KMS-11 (cell line): ENCODE data around the gene CDC27.

ENCODE experiments used
- H2AFZ ChIP-seq: fragments of 200-600 bp; sonication (generic); 2 replicates; pipeline ENCODE4 v1.6.1; 2016; ENCODE audit warnings: antibody characterized with exemption, mixed run types, low read depth
- H3K27ac ChIP-seq: fragments of 200-600 bp; sonication (generic); 2 replicates; pipeline ENCODE4 v1.6.1; 2016; ENCODE audit warnings: mild to moderate bottlenecking, mixed run types
- H3K27me3 ChIP-seq: fragments of 200-600 bp; sonication (generic); 2 replicates; pipeline ENCODE4 v1.6.1; 2017; ENCODE audit warnings: mild to moderate bottlenecking, low read depth, mixed run types, moderate library complexity; ENCODE audit not compliant: insufficient read depth
- H3K36me3 ChIP-seq: fragments of 200-600 bp; sonication (generic); 2 replicates; pipeline ENCODE4 v1.6.1; 2017; ENCODE audit warnings: mild to moderate bottlenecking, mixed run types; ENCODE audit not compliant: insufficient read depth
- H3K4me1 ChIP-seq: fragments of 200-600 bp; sonication (generic); 2 replicates; pipeline ENCODE4 v1.6.1; 2016; ENCODE audit warnings: mild to moderate bottlenecking, low read depth, mixed run types; ENCODE audit not compliant: poor library complexity, severe bottlenecking
- H3K4me2 ChIP-seq: fragments of 200-600 bp; sonication (generic); 2 replicates; pipeline ENCODE4 v1.7.0; 2016; ENCODE audit warnings: mild to moderate bottlenecking, mixed run types
- H3K4me3 ChIP-seq: fragments of 200-600 bp; sonication (generic); IDR thresholded peaks from 2 replicates; pipeline ENCODE4 v1.6.1; 2017; ENCODE audit warnings: low read depth, low read length, mixed read lengths; ENCODE audit not compliant: insufficient read depth
- H3K79me2 ChIP-seq: fragments of 200-600 bp; sonication (generic); 2 replicates; pipeline ENCODE4 v1.6.1; 2016; ENCODE audit warnings: low read depth, mixed run types; ENCODE audit not compliant: insufficient read depth
- H3K9ac ChIP-seq: fragments of 200-600 bp; sonication (generic); 2 replicates; pipeline ENCODE4 v1.6.1; 2016; ENCODE audit warnings: mild to moderate bottlenecking, mixed run types
- H4K20me1 ChIP-seq: fragments of 200-600 bp; sonication (generic); 2 replicates; pipeline ENCODE4 v1.6.1; 2016; ENCODE audit warnings: mild to moderate bottlenecking, mixed run types; ENCODE audit not compliant: insufficient read depth
- TF ChIP-seq, protein P1 (sequence below): fragments of 200-600 bp; sonication (generic); conservative IDR thresholded peaks from 2 replicates; pipeline ENCODE4 v1.6.1; 2017; ENCODE audit warnings: low read depth, mild to moderate bottlenecking, antibody characterized with exemption, low read length, moderate library complexity, mixed read lengths

Gene CDC27

DNA sequence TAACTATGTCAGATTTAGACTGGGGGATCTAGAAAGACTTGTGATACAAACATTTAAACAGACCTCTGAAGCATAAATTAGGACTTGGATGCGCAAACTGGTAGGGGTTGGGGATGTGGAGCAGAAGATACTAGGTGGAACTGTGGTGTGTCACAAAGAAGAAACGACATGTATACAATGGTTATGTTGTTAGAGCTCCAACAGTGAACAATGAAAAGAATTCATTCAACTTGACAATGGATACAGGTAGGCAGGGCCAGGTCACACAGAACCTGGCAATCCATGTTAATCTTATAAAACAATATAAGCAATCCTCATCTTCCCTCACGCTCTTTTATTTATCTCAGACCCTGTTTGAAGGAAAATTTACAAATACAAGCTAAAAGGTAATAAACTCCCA is 102.0 kb downstream of the CDC27 start:
- H3K4me2 ChIP-seq: no peak overlapping the region
- TF ChIP-seq, protein P1, sequence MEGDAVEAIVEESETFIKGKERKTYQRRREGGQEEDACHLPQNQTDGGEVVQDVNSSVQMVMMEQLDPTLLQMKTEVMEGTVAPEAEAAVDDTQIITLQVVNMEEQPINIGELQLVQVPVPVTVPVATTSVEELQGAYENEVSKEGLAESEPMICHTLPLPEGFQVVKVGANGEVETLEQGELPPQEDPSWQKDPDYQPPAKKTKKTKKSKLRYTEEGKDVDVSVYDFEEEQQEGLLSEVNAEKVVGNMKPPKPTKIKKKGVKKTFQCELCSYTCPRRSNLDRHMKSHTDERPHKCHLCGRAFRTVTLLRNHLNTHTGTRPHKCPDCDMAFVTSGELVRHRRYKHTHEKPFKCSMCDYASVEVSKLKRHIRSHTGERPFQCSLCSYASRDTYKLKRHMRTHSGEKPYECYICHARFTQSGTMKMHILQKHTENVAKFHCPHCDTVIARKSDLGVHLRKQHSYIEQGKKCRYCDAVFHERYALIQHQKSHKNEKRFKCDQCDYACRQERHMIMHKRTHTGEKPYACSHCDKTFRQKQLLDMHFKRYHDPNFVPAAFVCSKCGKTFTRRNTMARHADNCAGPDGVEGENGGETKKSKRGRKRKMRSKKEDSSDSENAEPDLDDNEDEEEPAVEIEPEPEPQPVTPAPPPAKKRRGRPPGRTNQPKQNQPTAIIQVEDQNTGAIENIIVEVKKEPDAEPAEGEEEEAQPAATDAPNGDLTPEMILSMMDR: no peak

DNA sequence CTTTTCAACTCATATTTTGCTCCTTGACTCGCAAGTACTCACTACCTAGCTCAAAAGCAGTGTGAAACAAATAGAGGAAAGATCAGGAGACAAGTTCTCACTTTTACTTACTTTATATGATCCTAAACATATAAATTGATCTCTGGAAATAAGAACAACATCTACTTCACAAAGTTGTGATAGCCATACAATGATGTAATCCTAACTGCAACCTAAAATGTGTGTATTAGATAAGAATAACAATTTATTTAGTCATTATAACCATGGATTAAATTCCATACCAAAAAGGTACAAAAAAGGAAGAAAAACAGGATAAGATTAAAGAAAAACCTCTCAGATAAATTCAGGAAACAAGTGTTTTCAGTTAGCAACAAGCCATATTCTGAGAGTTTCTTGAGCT is 103.4 kb downstream of the CDC27 start:
- no peaks in the 10 kb centered on the region for H3K36me3 ChIP-seq
- H3K9ac ChIP-seq: no peak overlapping the region
- no peaks in the 10 kb centered on the region for H3K4me1 ChIP-seq
- TF ChIP-seq, protein P1: no peak
- H3K4me3 ChIP-seq: no peak overlapping the region
- H3K27me3 ChIP-seq: no peaks in the 10 kb centered on the region
- no peak overlapping the region for H3K27ac ChIP-seq
- H4K20me1 ChIP-seq: no peaks in the 10 kb centered on the region
- peaks cover 14% of the 10 kb centered on the region; the same call in 1 of the 2 replicates for H3K79me2 ChIP-seq
- no peak overlapping the region for H2AFZ ChIP-seq
- no peak overlapping the region for H3K4me2 ChIP-seq

More for the DNA sequence above, 102.0 kb downstream of the CDC27 start:
- Histone ChIP-seq H2AFZ (no peak overlapping the region), H3K79me2 (peaks cover 14% of the 10 kb centered on the region; the same call in 1 of the 2 replicates), H3K9ac (no peak overlapping the region), H3K27ac (no peak overlapping the region), H3K27me3 (no peaks in the 10 kb centered on the region), H4K20me1 (no peaks in the 10 kb centered on the region), H3K4me3 (no peak overlapping the region), H3K36me3 (no peaks in the 10 kb centered on the region), H3K4me1 (no peaks in the 10 kb centered on the region)

DNA sequence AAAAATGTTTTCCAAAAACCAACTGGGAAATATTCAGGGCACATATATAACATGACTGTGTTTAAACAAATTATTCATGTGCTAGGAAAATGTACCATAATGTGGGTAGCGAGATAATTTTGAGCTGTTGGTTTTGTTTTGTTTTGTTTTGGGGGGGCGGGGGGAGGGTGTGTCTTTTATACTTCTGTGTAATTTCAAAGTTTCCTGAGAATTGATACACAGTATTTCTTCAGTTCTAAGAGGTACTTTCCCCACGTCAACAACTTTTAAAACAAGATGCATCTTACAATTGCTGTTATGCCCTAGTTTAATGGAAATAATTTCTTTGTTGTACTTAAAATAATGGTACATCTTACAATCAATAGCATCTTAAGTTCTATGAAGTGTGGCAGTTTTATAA is 110.3 kb downstream of the CDC27 start:
- no peaks in the 10 kb centered on the region for H3K79me2 ChIP-seq
- H2AFZ ChIP-seq: no peak overlapping the region
- H3K4me2 ChIP-seq: no peak overlapping the region
- no peak overlapping the region for H3K4me3 ChIP-seq
- H3K9ac ChIP-seq: no peak overlapping the region
- no peaks in the 10 kb centered on the region for H3K4me1 ChIP-seq
- no peak overlapping the region for H3K27ac ChIP-seq
- TF ChIP-seq, protein P1: no peak
- no peaks in the 10 kb centered on the region for H3K27me3 ChIP-seq
- no peaks in the 10 kb centered on the region for H3K36me3 ChIP-seq
- H4K20me1 ChIP-seq: no peaks in the 10 kb centered on the region

DNA sequence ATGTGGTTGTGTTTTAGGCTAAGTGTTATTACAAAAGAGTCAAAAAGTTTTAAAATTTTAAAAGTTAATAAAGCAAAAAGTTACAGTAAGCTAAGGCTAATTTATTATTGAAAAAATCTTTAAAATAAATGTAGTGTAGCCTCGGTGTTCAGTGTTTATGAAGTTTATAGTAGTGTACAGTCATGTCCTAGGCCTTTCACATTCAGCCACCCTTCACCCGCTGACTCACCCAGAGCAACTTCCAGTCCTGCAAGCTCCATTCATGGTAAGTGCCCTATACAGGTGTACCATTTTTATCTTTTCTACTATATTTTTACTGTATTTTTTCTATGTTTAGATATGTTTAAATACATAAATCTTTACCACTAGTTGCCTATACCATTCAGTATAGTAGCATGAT is 111.5 kb downstream of the CDC27 start:
- Histone ChIP-seq H3K27ac (no peak overlapping the region), H3K4me1 (no peaks in the 10 kb centered on the region), H4K20me1 (no peaks in the 10 kb centered on the region), H2AFZ (no peak overlapping the region), H3K4me3 (no peak overlapping the region), H3K36me3 (no peaks in the 10 kb centered on the region), H3K9ac (no peak overlapping the region), H3K4me2 (no peak overlapping the region), H3K27me3 (no peaks in the 10 kb centered on the region), H3K79me2 (no peaks in the 10 kb centered on the region)
- TF ChIP-seq, protein P1: no peak
